GM18526 (cell line): ENCODE measurements around the gene CLIC6.

Experiments used
- POLR2A ChIP-seq: IDR thresholded peaks from 3 replicates; pipeline ENCODE4 v1.6.1; 2011; ENCODE audit not compliant: insufficient read length; ENCODE audit errors: extremely low read depth

The CLIC6 gene

DNA sequence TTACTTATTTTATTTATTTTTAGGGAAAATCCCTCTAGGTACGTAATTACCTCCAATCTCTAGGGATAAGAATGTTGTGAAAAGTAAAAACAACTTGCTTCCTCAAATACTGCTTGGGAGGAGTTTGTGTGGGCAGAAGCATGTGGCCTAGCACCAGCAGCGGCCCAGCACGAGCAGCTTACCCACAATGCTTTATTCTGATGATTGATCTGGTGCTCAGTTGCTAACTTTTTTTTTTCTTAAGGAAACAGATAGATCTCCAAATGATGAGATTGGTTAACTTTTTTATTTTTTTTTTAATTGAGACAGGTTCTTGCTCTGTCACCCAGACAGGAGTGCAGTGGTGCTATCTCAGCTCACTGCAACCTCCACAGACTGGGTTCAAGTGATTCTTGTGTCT lies 4.2 kb downstream of the CLIC6 start:
- TF ChIP-seq POLR2A, result no peak

DNA sequence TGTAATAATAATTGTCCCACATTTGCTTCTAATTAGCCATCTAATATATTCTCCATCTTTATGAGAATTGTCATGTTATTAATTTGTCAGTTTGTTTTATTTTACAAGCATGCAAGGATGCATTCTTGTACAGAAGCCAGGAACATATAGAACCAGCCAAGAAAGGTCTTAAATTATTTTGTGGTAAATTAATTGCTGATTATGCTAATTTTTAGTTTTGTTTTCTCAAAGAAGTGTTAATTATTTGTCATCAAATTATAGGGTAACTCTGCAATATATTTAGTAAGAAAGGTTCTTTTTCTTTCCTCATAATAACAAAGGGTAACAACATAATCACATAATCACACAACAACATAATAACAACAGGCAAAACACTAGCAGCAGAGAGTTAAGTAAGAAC lies 5.7 kb downstream of the CLIC6 start:
- no peak for TF ChIP-seq POLR2A

DNA sequence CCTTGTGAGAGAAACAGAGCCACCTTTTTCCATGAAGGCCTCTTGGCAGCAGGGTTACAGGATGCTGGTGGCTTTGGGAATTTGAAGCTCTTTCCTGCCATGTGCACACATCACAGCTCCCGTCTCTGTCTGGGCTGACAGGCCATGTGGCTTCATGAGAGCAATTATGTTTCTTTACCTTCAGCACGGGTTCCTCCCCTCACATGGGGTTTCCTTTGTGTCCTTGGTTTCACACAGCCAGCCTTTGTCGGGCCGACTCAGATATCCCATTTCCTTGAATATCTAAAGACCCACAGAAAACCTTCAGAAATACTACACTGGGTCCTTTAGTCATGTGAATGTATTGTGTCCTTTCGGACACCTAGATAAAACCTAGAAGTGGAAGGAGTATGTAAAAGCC lies 7.1 kb downstream of the CLIC6 start:
- no peak for TF ChIP-seq POLR2A

DNA sequence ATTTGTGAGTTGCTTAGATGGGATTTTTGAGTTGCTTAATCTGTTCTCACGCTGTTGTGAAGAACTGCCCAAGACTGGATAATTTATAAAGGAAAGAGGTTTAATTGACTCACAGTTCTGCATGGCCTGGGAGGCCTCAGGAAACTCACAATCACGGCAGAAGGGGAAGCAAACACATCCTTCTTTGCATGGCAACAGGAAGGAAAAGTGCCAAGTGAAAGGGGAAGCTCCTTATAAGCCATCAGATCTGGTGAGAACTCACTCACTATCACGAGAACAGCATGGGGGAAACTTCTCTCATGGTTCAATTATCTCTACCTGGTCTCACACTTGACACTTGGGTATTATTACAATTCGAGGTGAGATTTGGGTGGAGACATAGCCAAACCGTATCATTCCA lies 10.3 kb downstream of the CLIC6 start:
- no peak for TF ChIP-seq POLR2A

DNA sequence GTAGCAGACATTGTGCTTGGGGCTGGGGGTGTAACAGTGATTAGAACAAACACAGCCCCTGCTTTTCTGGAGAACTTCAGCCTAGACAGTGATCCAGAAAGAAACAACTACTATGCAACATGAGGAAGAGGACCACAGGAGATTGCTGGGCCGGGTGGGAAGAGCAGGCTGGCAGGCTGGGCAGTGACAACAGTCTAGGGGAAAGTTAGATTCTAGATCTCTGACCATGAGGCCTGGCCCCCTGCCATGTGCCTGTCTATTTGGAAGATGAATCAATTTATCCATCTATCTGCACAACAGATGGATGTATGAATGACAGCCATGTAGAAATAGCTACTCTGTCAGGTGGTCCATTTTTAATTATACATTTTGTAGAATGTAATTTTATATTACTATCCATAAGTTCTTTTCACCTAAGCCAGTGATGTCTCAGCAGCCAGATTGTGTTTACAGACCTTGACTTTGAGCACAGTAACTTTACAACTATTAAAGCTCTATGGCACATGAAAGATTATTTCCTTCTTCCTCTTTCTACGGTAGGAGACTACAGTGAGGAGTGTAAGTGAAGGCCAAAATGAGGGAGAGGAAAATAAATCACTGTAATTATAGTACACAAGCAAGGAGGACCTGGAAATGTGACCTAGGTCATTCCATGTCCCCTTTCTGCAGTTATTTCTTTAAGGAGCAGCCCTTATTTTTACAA lies 15.5 kb downstream of the CLIC6 start:
- TF ChIP-seq POLR2A, result no peak

DNA sequence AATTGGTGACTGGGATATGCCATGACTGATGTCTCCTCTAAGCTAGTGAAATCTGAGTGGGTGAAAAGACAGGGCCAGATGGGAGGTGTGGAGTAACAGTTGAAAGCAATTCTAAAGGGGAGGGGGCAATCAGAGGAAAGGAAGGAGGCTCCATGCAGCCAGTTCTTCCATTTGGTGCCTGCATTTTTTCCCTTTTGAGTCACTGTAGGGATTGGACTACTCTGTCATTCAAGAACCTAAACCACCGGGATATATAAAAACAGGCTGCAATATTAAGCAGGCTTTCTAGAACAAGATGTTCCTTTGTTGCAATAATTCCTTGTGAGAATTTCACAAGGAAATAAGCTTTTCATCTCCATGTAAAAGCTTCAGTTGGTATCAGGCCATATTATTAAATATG lies 18.3 kb downstream of the CLIC6 start:
- no peak for TF ChIP-seq POLR2A

DNA sequence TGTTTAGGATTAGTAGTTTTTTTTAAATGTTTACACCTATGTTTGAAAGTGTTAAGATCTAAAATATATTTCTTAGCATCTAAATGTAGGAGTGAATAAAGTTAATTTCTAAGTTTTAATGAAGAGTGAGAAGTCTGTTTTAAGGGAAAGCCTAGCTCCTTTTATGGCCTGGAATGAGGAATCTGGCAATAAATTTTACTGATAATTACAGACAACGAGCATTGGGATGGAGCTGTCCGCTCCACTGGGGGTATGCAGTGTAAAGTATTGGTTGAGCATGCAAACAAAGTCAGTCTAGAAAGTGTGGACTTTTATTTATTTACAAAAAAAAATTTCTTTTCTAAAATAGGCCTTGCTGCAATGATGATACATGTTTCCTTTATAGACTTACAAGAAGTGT lies 19.0 kb downstream of the CLIC6 start:
- TF ChIP-seq POLR2A, result no peak

DNA sequence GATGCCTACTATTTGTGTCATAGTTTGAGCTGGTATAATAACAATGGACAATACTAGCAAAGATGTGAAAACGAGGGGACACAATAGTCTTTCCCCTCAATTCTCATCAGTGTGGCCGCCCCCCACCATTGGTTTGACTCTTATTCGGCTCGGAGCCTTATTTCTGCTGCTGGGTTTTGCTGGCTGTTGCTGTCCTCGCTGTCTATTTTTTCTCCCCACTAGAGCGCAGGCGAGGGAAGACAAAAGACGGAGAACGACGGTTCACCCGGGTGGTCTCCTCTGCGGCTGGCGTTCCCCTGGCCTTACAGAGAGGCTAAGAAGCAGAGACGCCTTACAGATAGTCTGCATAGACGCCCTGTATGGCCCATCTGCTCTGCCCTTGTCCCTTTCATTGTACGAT lies 19.4 kb downstream of the CLIC6 start:
- TF ChIP-seq POLR2A, result no peak

DNA sequence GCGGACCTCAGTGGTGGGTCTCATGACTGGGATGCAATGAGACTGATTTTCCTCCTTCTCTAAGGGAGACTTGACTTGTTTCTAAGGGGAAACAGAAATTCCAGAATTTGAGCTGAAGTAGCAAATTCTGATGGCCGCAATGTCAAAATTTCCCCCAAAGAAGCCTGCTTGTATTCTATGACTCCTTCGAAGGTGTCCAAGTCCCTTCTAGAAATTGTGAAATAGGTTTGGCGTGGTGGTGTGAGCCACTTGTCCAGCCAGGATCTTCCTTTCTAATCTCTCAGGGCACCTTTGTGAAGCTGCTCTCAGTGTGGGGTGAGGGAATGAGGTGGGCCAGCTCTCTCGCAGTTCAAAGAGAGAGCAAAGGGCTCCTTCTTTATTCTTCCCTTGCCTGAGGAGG lies 19.9 kb downstream of the CLIC6 start:
- TF ChIP-seq POLR2A, result no peak

DNA sequence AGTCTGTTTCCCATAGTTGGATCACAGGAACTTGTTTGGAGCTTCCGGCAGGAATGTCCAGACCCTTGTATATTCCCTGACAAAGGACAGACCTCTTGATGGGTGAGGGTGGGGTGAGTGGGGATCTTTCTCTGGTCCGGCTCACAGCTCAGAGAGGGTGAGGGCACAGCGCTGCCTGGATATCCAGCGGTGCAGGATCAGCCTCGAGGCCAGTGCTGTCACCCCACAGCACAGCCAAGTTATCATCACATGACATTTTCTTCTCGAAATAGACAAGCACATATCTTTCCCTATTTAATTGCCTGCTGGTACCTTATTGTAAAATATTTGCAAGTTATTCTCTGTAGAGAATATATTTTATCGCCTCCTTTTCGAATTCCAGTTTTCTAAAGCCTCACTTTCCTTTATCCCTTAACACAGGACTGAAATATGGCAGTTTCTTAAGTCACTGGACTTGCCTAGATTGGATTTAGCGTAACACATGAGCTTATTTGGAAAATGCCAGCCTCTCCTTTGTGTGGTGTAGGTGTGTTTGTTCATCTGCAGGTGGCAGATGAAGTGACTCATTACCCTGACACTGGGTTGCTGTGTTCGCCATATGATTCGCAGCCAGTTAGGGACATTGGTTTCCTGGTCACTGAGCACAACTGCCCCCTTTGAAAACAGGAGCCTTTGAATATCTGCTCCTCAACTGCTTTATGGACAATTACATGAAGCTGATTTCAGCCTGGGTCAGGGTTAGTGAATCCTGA lies 21.4 kb downstream of the CLIC6 start:
- TF ChIP-seq POLR2A, result no peak

DNA sequence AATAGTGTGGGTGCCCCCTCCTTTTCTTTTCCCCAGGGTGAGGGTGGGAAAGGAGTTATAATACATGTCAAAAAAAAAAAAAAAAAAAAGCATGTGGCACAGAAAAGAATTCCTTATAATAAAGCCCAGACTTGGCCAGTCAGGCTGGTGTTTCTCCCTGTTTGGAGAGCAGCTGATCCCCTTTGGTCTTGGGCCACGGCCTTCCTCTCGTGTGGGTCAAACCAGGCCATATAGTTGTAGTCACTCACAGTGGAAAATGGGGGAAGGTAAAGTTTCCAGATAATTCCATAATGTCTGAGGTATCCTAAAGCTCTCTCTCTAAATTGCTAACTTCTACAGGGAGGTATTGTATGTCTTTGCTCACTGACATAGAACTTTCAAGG lies 22.0 kb downstream of the CLIC6 start:
- TF ChIP-seq POLR2A, result no peak

DNA sequence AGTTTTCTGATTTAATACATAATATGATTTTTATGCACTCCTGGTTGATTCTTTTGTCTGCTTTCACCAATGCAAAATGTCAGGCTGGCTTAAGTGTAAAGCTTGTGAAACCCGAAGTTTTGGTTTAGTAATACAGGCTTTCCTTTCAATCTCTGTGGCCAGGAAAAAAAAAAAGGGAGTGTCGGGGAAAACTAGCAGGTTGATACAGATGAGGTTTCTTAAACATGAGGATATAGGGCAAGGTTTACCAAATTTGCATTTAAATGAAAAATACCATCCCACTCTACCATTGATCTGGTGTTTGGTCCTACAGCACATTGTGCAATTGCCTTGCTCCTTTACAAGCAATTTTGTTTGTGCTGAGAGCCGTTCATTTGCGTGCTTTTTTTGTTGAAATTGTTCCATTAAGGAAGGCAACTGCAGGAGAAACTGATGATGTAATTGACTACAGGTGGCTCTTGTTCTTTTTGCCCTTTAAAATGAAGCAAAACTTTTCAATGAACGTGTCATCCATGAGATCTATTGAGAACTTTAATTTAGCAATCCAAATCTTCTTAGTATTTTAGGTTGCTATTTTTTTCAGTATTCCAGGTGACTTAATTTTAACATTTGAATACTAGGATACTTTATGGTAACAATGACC lies 22.7 kb downstream of the CLIC6 start:
- TF ChIP-seq POLR2A, result no peak

DNA sequence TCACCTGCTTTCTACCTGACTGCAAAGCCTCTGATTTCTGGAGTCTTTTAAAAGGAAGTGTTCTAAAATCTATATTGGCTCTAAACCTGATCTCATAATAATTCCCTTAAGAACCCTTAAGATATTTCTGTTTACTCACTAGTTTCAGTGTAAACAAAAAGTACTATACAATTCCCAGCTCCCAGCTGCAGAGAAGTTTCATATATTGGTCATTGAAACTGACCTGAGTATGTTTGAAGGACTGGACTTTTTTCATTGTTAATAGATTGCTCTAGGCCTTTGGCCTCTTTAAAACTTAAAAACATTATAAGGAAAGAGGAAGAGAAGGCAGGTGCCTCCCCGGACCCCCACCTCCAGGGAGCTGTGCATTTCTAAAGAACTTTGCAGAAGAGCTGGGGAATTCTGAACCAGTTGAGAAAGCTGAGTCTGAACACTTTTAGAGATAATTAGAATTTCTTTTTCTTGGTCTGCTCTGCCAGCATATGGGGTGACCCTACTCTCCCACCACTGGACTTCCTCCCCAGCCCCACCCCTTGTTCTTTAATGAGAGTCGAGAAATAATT lies 23.7 kb downstream of the CLIC6 start:
- TF ChIP-seq POLR2A, result no peak

DNA sequence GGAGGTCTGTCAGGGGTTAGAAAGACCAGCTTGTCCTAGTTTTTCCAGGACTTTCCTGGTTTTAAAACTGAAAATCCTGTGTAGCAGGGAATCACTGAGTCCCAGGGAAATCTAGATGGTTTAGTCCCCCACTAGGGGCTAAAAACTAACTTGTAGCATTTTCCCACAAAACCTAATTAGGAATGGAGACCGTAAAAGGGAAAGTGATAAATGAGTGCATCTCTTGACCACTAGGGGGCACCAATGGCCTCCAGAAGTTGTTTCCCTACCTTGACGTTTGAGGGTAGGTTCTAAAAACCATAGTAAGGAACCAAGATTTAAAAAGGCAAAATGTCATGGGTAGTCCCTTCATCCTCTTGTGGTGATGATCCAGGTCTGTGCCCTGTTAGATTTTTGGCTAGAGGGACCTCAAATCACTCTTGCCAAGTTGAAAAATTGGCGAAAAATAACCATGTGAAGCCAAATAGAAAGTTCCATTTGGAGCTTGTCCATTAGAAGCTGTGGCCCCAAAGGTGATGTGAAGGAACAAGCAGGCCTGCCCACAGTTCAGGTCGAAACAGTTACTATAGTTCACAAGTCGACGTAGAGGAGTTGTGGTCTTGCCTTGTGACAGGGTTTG lies 24.5 kb downstream of the CLIC6 start:
- TF ChIP-seq POLR2A, result no peak

DNA sequence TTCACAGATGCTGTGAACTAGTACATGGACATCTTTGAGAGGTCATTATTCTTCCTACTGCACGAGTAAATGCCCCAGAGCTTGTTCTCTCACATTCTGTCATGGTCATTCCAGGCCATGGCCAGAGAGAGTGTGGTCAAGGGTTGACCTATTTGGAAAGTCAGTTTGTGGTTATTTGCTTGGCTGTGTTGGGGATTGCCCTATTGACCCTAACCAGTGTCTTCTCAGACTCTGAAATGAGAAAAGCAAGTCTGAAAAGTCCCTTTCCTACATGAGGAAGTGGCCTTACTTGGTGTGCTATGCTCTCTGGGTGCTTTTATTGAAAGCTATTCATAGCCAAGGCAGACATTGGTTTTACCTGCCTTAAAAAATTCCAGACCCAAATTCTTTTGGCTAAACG lies 26.6 kb downstream of the CLIC6 start:
- no peak for TF ChIP-seq POLR2A

DNA sequence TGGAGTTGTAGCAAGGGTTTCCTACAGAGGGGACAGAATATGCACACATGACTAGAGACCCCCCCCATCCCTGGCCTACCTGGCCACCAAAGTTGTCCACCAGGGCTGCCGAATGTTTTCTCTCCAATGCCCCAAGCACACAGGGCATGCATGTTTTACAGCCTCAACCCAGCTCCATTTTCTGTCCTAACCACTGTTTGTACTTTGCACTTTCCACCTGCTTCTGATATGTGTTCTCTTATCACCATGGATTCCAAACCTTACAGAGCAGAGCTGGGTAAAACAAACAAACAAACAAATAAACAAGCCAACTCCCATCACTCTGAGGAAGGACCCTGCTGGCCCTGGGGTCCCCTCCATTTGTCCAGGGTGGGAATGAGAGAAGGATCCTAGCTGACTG lies 27.3 kb downstream of the CLIC6 start:
- TF ChIP-seq POLR2A, result no peak
